Common myeloid progenitor, CD34-positive (primary cell): ENCODE measurements around the gene LYRM2.
A peak's percentile ranks its signal among the peaks of the same experiment; 100 is the strongest.

ENCODE experiments used
- CTCF ChIA-PET: fragments of 350-600 bp; sonication (Branson Sonifier 250); formaldehyde crosslinking; loops from one replicate; lab custom pipeline; 2021; ENCODE audit warnings: antibody characterized with exemption; lab: Charles Lee
- POLR2A ChIA-PET: fragments of 350-600 bp; sonication (Branson Sonifier 250); formaldehyde crosslinking; loops from one replicate; lab custom pipeline; 2021; ENCODE audit warnings: antibody characterized with exemption; lab: Charles Lee
- DNase-seq, 3 donors: peaks; one replicate each; pipeline versions ENCODE4 v3.0.0 to v3.0.0-alpha.2; 2013
- H3K27ac ChIP-seq, 2 experiments: 1 replicate in 1 of 2; 2 replicates in 1 of 2; pipeline ENCODE4 v1.7.0; 2013; ENCODE audit warnings: inconsistent platforms in 2 of 2, low read length in 2 of 2, mild to moderate bottlenecking in 2 of 2, low read depth in 1 of 2, moderate library complexity in 1 of 2; ENCODE audit not compliant: severe bottlenecking in 2 of 2, insufficient read depth in 1 of 2, poor library complexity in 1 of 2
- H3K27me3 ChIP-seq, 5 experiments: replicated peaks in 2 of 5; 1 replicate in 3 of 5; 2 replicates in 2 of 5; pipeline versions ENCODE4 v1.6.1 to v1.7.0; 2013; ENCODE audit warnings: low read length in 4 of 5, mild to moderate bottlenecking in 2 of 5, moderate library complexity in 2 of 5, inconsistent platforms in 1 of 5; ENCODE audit not compliant: insufficient read depth in 5 of 5, control insufficient read depth in 4 of 5
- H3K36me3 ChIP-seq, 4 experiments: 1 replicate in 2 of 4; 2 replicates in 2 of 4; pipeline versions ENCODE4 v1.6.1 to v1.7.0; 2013; ENCODE audit warnings: low read length in 3 of 4, control low read depth in 1 of 4, mild to moderate bottlenecking in 1 of 4; ENCODE audit not compliant: control insufficient read depth in 4 of 4, insufficient read depth in 4 of 4
- H3K4me1 ChIP-seq, 4 experiments: 1 replicate in 3 of 4; 2 replicates in 1 of 4; pipeline versions ENCODE4 v1.6.1 to v1.7.1; 2013; ENCODE audit warnings: low read length in 3 of 4, mild to moderate bottlenecking in 3 of 4, control low read depth in 1 of 4, inconsistent platforms in 1 of 4, moderate library complexity in 1 of 4; ENCODE audit not compliant: control insufficient read depth in 4 of 4, insufficient read depth in 4 of 4; ENCODE audit errors: control extremely low read depth in 1 of 4
- H3K4me3 ChIP-seq, 7 experiments: 1 replicate in 4 of 7; 2 replicates in 3 of 7; pipeline versions ENCODE4 v1.5.1 to v1.7.0; 2013; ENCODE audit warnings: mild to moderate bottlenecking in 7 of 7, low read length in 6 of 7, moderate library complexity in 6 of 7, inconsistent platforms in 2 of 7, low read depth in 2 of 7, control low read depth in 1 of 7; ENCODE audit not compliant: insufficient read depth in 4 of 7, control insufficient read depth in 1 of 7; ENCODE audit errors: extremely low read depth in 1 of 7
- H3K9me3 ChIP-seq, 5 experiments: 1 replicate in 4 of 5; 2 replicates in 1 of 5; pipeline versions ENCODE4 v1.6.1 to v1.7.1; 2013; ENCODE audit warnings: low read length in 4 of 5, mild to moderate bottlenecking in 2 of 5, inconsistent platforms in 1 of 5, low read depth in 1 of 5, moderate library complexity in 1 of 5; ENCODE audit not compliant: control insufficient read depth in 4 of 5, insufficient read depth in 2 of 5; ENCODE audit errors: control extremely low read depth in 1 of 5
- WGBS: methylation state at CpG from one replicate; pipeline ENCODE4 v1.1.5; 2013; ENCODE audit not compliant: insufficient coverage; 5-methylcytosine and 5-hydroxymethylcytosine counted together

LYRM2 gene

GRCh38 chr6:89590133-89590532 is 48.4 kb downstream of the LYRM2 start:
- Histone ChIP-seq H3K27ac (no peak overlapping the region), H3K4me3 (no peak overlapping the region), H3K27me3 (no peaks in the 10 kb centered on the region), H3K36me3 (no peaks in the 10 kb centered on the region), H3K9me3 (no peaks in the 10 kb centered on the region), H3K4me1 (no peaks in the 10 kb centered on the region)
- no CpG with 5 or more reads among the region's 2 CpGs for WGBS
- no peak for DNase-seq
- POLR2A ChIA-PET, result no interaction called here
- CTCF ChIA-PET, result no interaction called here

DNA sequence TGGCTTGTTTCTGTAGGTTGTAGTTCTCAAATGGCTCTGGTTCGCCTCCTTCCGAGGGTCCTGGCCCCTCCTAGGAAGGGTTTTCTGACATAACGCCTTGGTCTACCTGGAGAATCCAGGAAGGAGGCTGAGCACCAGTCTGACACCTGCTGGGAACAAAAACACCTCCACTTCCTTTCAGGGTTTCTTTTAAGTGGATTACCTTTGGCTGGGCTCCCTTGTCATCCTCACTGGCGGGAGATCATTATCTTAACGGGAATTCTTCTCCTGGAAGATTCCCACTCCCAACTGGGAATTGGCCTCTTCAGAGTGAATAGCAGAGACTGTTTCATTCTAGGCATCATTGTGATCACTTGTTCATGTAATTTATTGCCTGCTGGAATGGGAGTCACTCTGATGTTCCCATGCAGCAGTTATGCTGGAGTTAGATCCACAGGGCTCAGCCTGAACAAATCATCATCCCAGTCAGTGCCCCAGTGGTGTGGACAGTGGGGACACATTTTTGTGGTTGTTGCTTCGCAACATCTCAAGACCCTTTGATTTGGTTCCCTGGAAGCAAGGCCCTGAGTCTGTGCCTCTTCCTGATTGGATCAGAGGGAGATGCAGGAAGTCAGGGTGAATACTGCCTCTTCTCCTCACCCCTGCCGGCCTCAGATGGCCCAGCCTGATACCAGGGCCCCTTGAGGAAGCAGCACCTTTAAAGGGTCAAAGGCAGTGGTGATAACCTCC is 49.1 kb downstream of the LYRM2 start:
- POLR2A ChIA-PET, result no interaction called here
- Histone ChIP-seq H3K9me3 (no peaks in the 10 kb centered on the region), H3K27me3 (no peaks in the 10 kb centered on the region), H3K27ac (no peak overlapping the region), H3K36me3 (no peaks in the 10 kb centered on the region), H3K4me3 (no peak overlapping the region), H3K4me1 (no peaks in the 10 kb centered on the region)
- CTCF ChIA-PET, result no interaction called here
- 90% methylated on average over 5 of the region's 7 CpGs for WGBS
- DNase-seq, result peak in 1 of 3 donors; percentile 18

- H3K9me3 ChIP-seq, result no peaks in the 10 kb centered on the region
- H3K36me3 ChIP-seq, result no peaks in the 10 kb centered on the region
- WGBS, result no CpG with 5 or more reads among the region's 1 CpG
- no peaks in the 10 kb centered on the region for H3K27me3 ChIP-seq
- H3K4me1 ChIP-seq, result no peaks in the 10 kb centered on the region
- H3K27ac ChIP-seq, result no peak overlapping the region
- no peak overlapping the region for H3K4me3 ChIP-seq
- CTCF ChIA-PET, result interaction anchor here (1.2 to 1.5 kb wide), 3 partner anchors 14 to 151 kb away, joined by 3 to 5 read pairs (median 4); no protein-coding TSS in a partner anchor
- POLR2A ChIA-PET, result no interaction called here
- DNase-seq, result no peak
Measured at GRCh38 chr6:89585154-89585553, 53.4 kb downstream of the LYRM2 start.

DNA sequence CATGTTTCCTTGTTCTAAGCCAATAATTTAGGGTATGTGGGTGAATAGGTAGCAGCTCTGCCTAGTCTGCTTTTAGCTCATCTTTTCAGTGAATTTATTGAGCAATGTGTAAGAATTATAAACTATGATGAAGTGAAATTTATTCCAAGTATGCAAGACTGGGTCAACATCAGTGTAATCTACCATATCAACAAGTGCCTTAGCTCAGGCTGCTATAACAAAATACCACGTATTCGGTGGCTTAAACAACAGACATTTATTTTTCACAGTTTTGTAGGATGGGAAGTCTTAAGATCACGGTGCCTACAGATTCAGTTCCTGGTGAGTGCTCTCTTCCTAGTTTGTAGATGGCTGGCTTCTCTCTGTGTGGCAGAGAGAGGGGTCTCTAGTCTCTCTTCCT is 54.0 kb downstream of the LYRM2 start:
- DNase-seq, result no peak
- CTCF ChIA-PET, result interaction anchor here (1.2 to 1.5 kb wide), 3 partner anchors 14 to 150 kb away, joined by 3 to 5 read pairs (median 4); no protein-coding TSS in a partner anchor
- H3K9me3 ChIP-seq, result no peaks in the 10 kb centered on the region
- POLR2A ChIA-PET, result no interaction called here
- H3K27ac ChIP-seq, result no peak overlapping the region
- no peak overlapping the region for H3K4me3 ChIP-seq
- no peaks in the 10 kb centered on the region for H3K27me3 ChIP-seq
- no peaks in the 10 kb centered on the region for H3K4me1 ChIP-seq
- no peaks in the 10 kb centered on the region for H3K36me3 ChIP-seq
- WGBS, result no CpG with 5 or more reads among the region's 3 CpGs

DNA sequence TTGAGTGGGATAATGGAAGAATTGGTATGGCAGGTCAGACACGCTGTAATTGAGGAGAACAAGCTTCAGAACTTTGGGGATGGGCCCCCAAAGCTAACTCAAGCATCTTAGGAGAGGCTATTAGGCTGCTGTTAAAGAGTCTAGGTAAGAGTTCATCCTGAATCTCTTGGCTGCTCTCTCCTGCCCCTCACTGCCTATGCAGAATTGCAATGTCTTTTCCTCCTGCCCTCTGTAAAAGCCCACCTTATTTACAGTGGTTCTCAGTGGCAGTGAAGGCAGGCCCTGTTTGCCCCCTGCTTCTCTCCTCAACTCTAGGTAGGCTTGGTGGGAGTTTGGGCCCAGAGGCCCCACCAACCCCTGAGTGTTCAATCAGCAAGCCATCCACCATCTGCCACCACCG is 55.0 kb downstream of the LYRM2 start:
- ChIA-PET CTCF (no interaction called here), POLR2A (no interaction called here)
- H3K4me1 ChIP-seq, result no peaks in the 10 kb centered on the region
- 94% methylated on average over 2 of the region's 2 CpGs for WGBS
- H3K27me3 ChIP-seq, result no peaks in the 10 kb centered on the region
- no peak overlapping the region for H3K4me3 ChIP-seq
- no peaks in the 10 kb centered on the region for H3K9me3 ChIP-seq
- H3K36me3 ChIP-seq, result no peaks in the 10 kb centered on the region
- no peak overlapping the region for H3K27ac ChIP-seq
- DNase-seq, result no peak

- no peak for DNase-seq
- no peak overlapping the region for H3K4me3 ChIP-seq
- 100% methylated on average over 2 of the region's 4 CpGs for WGBS
- no peaks in the 10 kb centered on the region for H3K9me3 ChIP-seq
- H3K27me3 ChIP-seq, result no peaks in the 10 kb centered on the region
- H3K4me1 ChIP-seq, result no peaks in the 10 kb centered on the region
- no peaks in the 10 kb centered on the region for H3K36me3 ChIP-seq
- ChIA-PET POLR2A (no interaction called here), CTCF (no interaction called here)
- no peak overlapping the region for H3K27ac ChIP-seq
Measured at GRCh38 chr6:89582669-89583325, 55.8 kb downstream of the LYRM2 start.

GRCh38 chr6:89581689-89582088 is 56.9 kb downstream of the LYRM2 start:
- Histone ChIP-seq H3K9me3 (no peaks in the 10 kb centered on the region), H3K27ac (no peak overlapping the region), H3K4me3 (no peak overlapping the region), H3K27me3 (no peaks in the 10 kb centered on the region), H3K4me1 (no peaks in the 10 kb centered on the region), H3K36me3 (no peaks in the 10 kb centered on the region)
- ChIA-PET POLR2A (no interaction called here), CTCF (interaction anchor here (0.9 kb wide), 1 partner anchor 87 kb away, joined by 3 read pairs; no protein-coding TSS in a partner anchor)
- WGBS, result 100% methylated on average over 3 of the region's 4 CpGs
- no peak for DNase-seq
